Ectodermal cell (in vitro differentiated cells): ENCODE data around the gene PLXNA2.

Source experiments
- H3K27ac ChIP-seq: 2 replicates; pipeline ENCODE4 v1.7.0; 2013; ENCODE audit warnings: mild to moderate bottlenecking, low read depth, low read length; ENCODE audit not compliant: insufficient read depth, poor library complexity, severe bottlenecking
- H3K27me3 ChIP-seq: 2 replicates; pipeline ENCODE4 v1.7.0; 2013; ENCODE audit warnings: mild to moderate bottlenecking, low read length; ENCODE audit not compliant: insufficient read depth, control insufficient read depth, poor library complexity, severe bottlenecking
- H3K36me3 ChIP-seq: one replicate; pipeline ENCODE4 v1.7.0; 2013; ENCODE audit warnings: low read length; ENCODE audit not compliant: control insufficient read depth, insufficient read depth
- H3K4me1 ChIP-seq: one replicate; pipeline ENCODE4 v1.7.0; 2013; ENCODE audit warnings: low read length; ENCODE audit not compliant: control insufficient read depth, insufficient read depth
- H3K4me3 ChIP-seq: 2 replicates; pipeline ENCODE4 v1.7.0; 2013; ENCODE audit warnings: low read depth, low read length, control low read depth; ENCODE audit not compliant: insufficient read depth
- H3K9me3 ChIP-seq: 2 replicates; pipeline ENCODE4 v1.7.0; 2013; ENCODE audit warnings: mild to moderate bottlenecking, low read length, moderate library complexity; ENCODE audit not compliant: control insufficient read depth
- WGBS, 2 experiments: methylation state at CpG; one replicate each; pipeline ENCODE4 v1.1.7; 2013; ENCODE audit warnings: missing lambda C conversion rate in 2 of 2; 5-methylcytosine and 5-hydroxymethylcytosine counted together

Gene PLXNA2

DNA sequence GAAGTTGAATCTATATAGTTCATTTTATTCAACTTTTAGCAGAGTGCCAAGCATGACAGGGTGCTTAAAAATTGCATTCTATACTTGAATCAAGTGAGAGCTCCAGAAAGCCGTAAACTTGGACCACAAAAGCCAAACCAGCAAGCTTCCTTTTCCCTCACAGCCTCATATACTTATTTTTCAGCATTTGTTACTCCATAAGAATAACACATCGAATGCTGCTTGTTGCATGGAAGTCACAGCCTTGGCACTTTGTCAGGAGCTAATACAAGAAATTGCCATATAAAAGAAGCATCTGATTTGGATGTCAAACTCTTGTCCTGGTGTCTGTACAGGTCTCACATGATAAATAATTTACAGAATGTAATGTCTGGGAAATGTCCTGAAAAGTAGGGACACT lies 87.4 kb downstream of the PLXNA2 start:
- peaks cover 61% of the 10 kb centered on the region for H3K4me1 ChIP-seq
- no peaks in the 10 kb centered on the region for H3K27me3 ChIP-seq
- H3K27ac ChIP-seq = no peak overlapping the region
- 96 to 98% methylated on average over 2 of the region's 2 CpGs for WGBS, 2 experiments
- H3K4me3 ChIP-seq = no peak overlapping the region
- no peaks in the 10 kb centered on the region for H3K36me3 ChIP-seq
- no peaks in the 10 kb centered on the region for H3K9me3 ChIP-seq

- 94 to 95% methylated on average over 3 of the region's 3 CpGs for WGBS, 2 experiments
- Histone ChIP-seq H3K27me3 (no peaks in the 10 kb centered on the region), H3K4me1 (peaks cover 61% of the 10 kb centered on the region), H3K4me3 (no peak overlapping the region), H3K36me3 (no peaks in the 10 kb centered on the region), H3K9me3 (no peaks in the 10 kb centered on the region), H3K27ac (no peak overlapping the region)
Observed at GRCh38 chr1:208156310-208156709, 87.9 kb downstream of the PLXNA2 start.

DNA sequence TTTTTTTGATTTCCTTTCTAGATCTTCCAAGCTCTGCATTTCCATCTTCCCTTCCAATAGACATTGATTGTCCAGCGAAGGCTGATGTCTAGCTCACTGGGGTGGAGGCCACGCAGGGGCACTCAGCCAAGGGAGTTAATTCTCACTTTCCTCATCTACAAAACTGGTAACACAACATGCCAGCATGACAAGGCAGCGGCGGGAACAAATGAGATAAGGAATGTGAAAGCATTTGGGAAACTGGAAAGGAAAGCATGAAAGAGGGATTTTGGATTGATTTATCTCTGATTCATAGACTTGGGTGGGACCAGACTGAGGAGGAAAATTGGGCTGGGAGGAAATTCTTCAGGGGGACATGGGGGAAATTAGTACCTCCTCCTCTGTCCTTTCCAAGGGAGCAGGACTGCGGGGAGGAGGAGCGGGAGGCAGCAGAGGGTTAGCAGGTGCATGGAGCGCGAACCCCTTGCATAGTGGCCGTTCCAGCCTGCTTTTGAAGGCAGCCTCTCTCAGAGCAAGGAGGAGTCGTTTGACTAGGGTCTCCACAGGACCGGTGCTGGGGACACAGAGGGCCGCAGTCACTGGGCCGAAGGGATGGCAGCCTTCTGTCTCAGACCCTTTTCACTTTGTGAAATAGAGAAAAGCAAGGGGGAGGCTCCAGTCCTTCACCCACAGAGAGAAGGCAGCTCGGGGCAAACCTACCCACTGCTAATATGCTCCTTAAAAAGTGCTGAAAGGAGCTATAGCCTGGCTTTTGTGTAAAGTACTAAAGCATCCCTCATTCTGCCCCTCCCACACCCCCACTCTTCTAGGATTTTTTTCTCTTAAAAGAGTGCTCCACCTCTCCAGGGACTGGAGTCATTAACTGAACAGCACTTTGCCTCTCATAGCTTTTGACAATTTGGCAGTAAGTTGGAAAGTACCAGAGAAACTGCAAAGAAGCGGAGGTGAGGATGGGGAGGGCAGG lies 89.2 kb downstream of the PLXNA2 start:
- Histone ChIP-seq H3K4me3 (no peak overlapping the region), H3K27ac (no peak overlapping the region), H3K36me3 (no peaks in the 10 kb centered on the region), H3K4me1 (peaks cover 65% of the 10 kb centered on the region), H3K9me3 (no peaks in the 10 kb centered on the region), H3K27me3 (no peaks in the 10 kb centered on the region)
- 41 to 50% methylated on average over 15 of the region's 15 CpGs for WGBS, 2 experiments

DNA sequence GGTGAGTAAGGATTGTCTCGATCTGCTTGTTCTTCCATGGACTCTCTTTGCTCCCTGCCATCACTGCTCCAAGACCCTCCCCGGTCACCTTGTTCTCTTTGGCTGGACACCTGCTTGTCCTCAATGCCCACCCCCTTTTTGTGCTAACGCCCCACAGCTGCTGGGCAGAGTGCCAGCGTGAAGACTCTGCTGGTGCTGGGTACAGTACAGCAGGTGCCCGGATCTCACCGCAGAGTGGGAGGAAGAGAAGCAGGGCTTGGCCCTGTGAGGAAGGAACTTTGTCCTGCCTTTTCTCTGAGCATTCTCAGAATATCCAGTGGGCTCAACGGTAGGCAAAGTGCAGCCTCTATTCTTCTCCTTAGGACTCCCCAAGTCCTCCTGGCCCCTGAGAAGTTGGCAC lies 90.1 kb downstream of the PLXNA2 start:
- Histone ChIP-seq H3K4me3 (no peak overlapping the region), H3K36me3 (no peaks in the 10 kb centered on the region), H3K27ac (no peak overlapping the region), H3K9me3 (no peaks in the 10 kb centered on the region), H3K27me3 (no peaks in the 10 kb centered on the region), H3K4me1 (peaks cover 63% of the 10 kb centered on the region)
- WGBS, 2 experiments = 79 to 85% methylated on average over 7 of the region's 7 CpGs

- peaks cover 57% of the 10 kb centered on the region for H3K4me1 ChIP-seq
- H3K9me3 ChIP-seq = no peaks in the 10 kb centered on the region
- no peak overlapping the region for H3K4me3 ChIP-seq
- 96 to 97% methylated on average over 6 of the region's 6 CpGs for WGBS, 2 experiments
- H3K36me3 ChIP-seq = no peaks in the 10 kb centered on the region
- H3K27ac ChIP-seq = no peak overlapping the region
- H3K27me3 ChIP-seq = no peaks in the 10 kb centered on the region
Observed at GRCh38 chr1:208153386-208153785, 90.8 kb downstream of the PLXNA2 start.

GRCh38 chr1:208151728-208152598 lies 92.2 kb downstream of the PLXNA2 start:
- WGBS, 2 experiments = 69 to 74% methylated on average over 9 of the region's 9 CpGs
- H3K4me1 ChIP-seq = peaks cover 49% of the 10 kb centered on the region

DNA sequence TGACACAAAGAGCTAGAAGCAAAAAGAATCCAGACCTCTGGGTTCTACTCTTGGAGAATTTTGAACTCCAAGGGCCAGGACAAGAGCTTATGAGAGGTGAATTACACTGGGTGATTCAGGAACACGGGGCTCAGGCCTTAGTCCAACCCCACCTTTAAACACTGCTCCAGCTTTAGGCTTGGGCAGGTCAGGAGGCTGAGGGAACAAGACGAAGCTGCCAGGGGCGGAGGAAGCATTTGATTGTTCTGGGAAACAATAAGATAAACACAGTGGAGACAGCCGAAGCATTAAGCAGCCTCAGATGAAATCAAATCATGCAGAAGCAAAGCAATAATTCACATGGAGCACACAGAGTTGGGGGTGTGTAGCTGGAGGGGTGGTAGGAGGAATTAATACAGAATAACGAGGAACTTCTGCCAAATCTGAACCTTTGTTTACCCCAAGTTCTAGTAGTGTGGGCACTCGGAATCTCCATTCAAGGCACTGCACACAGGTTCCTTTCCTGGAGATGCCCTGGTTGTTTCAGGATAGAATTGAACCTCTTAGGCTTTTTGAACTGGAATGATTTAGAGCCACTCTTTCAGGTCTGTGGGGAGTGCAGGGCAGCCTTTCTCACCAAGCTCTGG lies 93.2 kb downstream of the PLXNA2 start:
- no peak overlapping the region for H3K4me3 ChIP-seq
- H3K27ac ChIP-seq = no peak overlapping the region
- WGBS, 2 experiments = 66 to 67% methylated on average over 6 of the region's 6 CpGs
- no peaks in the 10 kb centered on the region for H3K27me3 ChIP-seq
- H3K4me1 ChIP-seq = peaks cover 48% of the 10 kb centered on the region
- H3K36me3 ChIP-seq = no peaks in the 10 kb centered on the region
- H3K9me3 ChIP-seq = no peaks in the 10 kb centered on the region

More at GRCh38 chr1:208151728-208152598, 92.2 kb downstream of the PLXNA2 start:
- no peak overlapping the region for H3K27ac ChIP-seq
- H3K36me3 ChIP-seq = no peaks in the 10 kb centered on the region
- no peaks in the 10 kb centered on the region for H3K27me3 ChIP-seq
- no peaks in the 10 kb centered on the region for H3K9me3 ChIP-seq
- H3K4me3 ChIP-seq = no peak overlapping the region

- no peak overlapping the region for H3K27ac ChIP-seq
- H3K36me3 ChIP-seq = no peaks in the 10 kb centered on the region
- no peak overlapping the region for H3K4me3 ChIP-seq
- peaks cover 48% of the 10 kb centered on the region for H3K4me1 ChIP-seq
- WGBS, 2 experiments = 71 to 75% methylated on average over 9 of the region's 9 CpGs
- no peaks in the 10 kb centered on the region for H3K9me3 ChIP-seq
- H3K27me3 ChIP-seq = no peaks in the 10 kb centered on the region
Observed at GRCh38 chr1:208149776-208150514, 94.2 kb downstream of the PLXNA2 start.

GRCh38 chr1:208149213-208149612 lies 95.0 kb downstream of the PLXNA2 start:
- no peaks in the 10 kb centered on the region for H3K27me3 ChIP-seq
- no peak overlapping the region for H3K4me3 ChIP-seq
- H3K27ac ChIP-seq = no peak overlapping the region
- peaks cover 45% of the 10 kb centered on the region for H3K4me1 ChIP-seq
- H3K36me3 ChIP-seq = no peaks in the 10 kb centered on the region
- H3K9me3 ChIP-seq = no peaks in the 10 kb centered on the region
